Spleen (tissue), 7 donors: ENCODE data around the gene KYNU.

Source experiments
- POLR2A ChIP-seq, 3 donors: fragments of 450-650 bp; IDR thresholded peaks; one replicate each; pipeline ENCODE4 v1.5.1; 2017; ENCODE audit warnings: antibody characterized with exemption in 3 of 3, mild to moderate bottlenecking in 1 of 3
- TF ChIP-seq, protein P1 (sequence below), 11 experiments: fragments of 200-600 bp in 7 of 11; fragments of 450-650 bp in 4 of 11; sonication (generic) in 4 of 11; IDR thresholded peaks in 8 of 11; conservative IDR thresholded peaks in 3 of 11; 1 replicate in 7 of 11; 2 replicates in 4 of 11; pipeline versions ENCODE4 v1.4.0 to v1.8.0; 2016 to 2021; ENCODE audit warnings: antibody characterized with exemption in 11 of 11, inconsistent platforms in 4 of 11, mild to moderate bottlenecking in 1 of 11
- donor health status: DM: no; HTN: no; CAD: no; lungs with moderate emphysema.
- donor health status: DM: no; HTN: no; CAD: no.
- donor health status: DM: no; HTN: no; CAD: no.

DNA sequence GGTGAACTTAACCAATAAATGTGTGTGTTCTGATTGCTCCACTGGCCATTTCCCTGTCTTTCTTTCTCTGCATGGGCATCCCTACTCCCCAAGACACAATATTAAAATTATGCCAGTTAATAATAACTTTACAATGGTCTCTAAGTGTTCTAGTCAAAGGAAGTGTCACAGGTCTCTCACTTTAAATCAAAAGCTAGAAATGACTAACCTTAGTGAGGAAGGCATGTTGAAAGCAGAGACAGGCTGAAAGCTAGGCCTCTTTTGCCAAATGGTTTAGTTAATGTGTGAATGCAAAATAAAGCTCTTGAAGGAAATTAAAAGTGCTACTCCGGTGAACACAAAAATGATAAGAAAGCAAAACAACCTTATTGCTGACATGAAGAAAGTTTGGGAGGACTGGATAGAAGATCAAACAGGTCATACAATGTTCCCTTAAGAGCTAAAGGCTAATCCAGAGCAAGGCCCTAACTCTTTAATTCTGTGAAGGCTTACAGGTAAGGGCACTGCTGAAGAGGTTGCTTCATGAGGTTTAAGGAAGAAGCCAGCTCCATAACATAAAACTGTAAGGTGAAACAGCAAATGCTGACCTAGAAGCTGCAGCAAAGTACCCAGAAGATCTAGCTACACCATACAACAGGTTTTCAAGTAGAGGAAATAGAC, 207.8 kb downstream of the KYNU start:
- TF ChIP-seq, protein P1, sequence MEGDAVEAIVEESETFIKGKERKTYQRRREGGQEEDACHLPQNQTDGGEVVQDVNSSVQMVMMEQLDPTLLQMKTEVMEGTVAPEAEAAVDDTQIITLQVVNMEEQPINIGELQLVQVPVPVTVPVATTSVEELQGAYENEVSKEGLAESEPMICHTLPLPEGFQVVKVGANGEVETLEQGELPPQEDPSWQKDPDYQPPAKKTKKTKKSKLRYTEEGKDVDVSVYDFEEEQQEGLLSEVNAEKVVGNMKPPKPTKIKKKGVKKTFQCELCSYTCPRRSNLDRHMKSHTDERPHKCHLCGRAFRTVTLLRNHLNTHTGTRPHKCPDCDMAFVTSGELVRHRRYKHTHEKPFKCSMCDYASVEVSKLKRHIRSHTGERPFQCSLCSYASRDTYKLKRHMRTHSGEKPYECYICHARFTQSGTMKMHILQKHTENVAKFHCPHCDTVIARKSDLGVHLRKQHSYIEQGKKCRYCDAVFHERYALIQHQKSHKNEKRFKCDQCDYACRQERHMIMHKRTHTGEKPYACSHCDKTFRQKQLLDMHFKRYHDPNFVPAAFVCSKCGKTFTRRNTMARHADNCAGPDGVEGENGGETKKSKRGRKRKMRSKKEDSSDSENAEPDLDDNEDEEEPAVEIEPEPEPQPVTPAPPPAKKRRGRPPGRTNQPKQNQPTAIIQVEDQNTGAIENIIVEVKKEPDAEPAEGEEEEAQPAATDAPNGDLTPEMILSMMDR (IDR thresholded peaks at IDR 0.05 in 8 of 11, conservative IDR thresholded peaks at IDR 0.05 in 3 of 11): no peak
- no peak for TF ChIP-seq POLR2A (IDR thresholded peaks at IDR 0.05)
